GM12878 (cell line): Measurements from ENCODE around the gene ATP6V0E1.

Experiments
- BCLAF1 ChIP-seq: fragments of 450-650 bp; IDR thresholded peaks from 2 replicates; pipeline ENCODE4 v1.6.1; 2017; ENCODE audit warnings: antibody characterized with exemption, mild to moderate bottlenecking, moderate library complexity
- BHLHE40 ChIP-seq, 2 experiments: fragments of 450-650 bp in 1 of 2; IDR thresholded peaks; 2 replicates each; pipeline ENCODE4 v1.6.1; 2011 to 2017; ENCODE audit warnings: low read depth in 2 of 2, borderline replicate concordance in 1 of 2, improper control_type of control experiment in 1 of 2, low read length in 1 of 2, mild to moderate bottlenecking in 1 of 2
- CTCF ChIP-seq, 3 experiments: IDR thresholded peaks in 2 of 3; conservative IDR thresholded peaks in 1 of 3; 2 replicates each; pipeline ENCODE4 v1.5.1; 2011; ENCODE audit warnings: low read depth in 3 of 3, low read length in 3 of 3, mild to moderate bottlenecking in 3 of 3, control low read depth in 2 of 3, moderate library complexity in 2 of 3, inconsistent platforms in 1 of 3, mixed read lengths in 1 of 3; ENCODE audit not compliant: control insufficient read depth in 2 of 3, insufficient read depth in 1 of 3; ENCODE audit errors: extremely low read depth in 1 of 3
- E4F1 ChIP-seq: fragments of 450-650 bp; IDR thresholded peaks from 2 replicates; pipeline ENCODE4 v1.6.1; 2018; ENCODE audit warnings: borderline replicate concordance, mild to moderate bottlenecking; ENCODE audit not compliant: partially characterized antibody
- ESRRA ChIP-seq: IDR thresholded peaks from 2 replicates; pipeline ENCODE4 v1.6.1; 2012; ENCODE audit warnings: mild to moderate bottlenecking, low read length, improper control_type of control experiment
- EZH2 ChIP-seq: IDR thresholded peaks from 2 replicates; pipeline ENCODE4 v1.6.1; 2012; ENCODE audit warnings: low read depth, mild to moderate bottlenecking, control low read depth, inconsistent platforms, low read length, borderline replicate concordance; ENCODE audit not compliant: control insufficient read depth
- GATAD2B ChIP-seq: fragments of 450-650 bp; conservative IDR thresholded peaks from 2 replicates; pipeline ENCODE4 v1.6.1; 2017; ENCODE audit warnings: low read depth, mild to moderate bottlenecking, moderate library complexity
- KDM1A ChIP-seq: fragments of 200-600 bp; sonication (generic); IDR thresholded peaks from 2 replicates; pipeline ENCODE4 v1.6.1; 2016; ENCODE audit warnings: borderline replicate concordance
- MAX ChIP-seq: IDR thresholded peaks from 2 replicates; pipeline ENCODE4 v1.6.1; 2012; ENCODE audit warnings: low read depth, low read length, improper control_type of control experiment
- MEF2A ChIP-seq: IDR thresholded peaks from 2 replicates; pipeline ENCODE4 v1.6.1; 2011; ENCODE audit warnings: low read depth, mild to moderate bottlenecking, low read length, moderate library complexity; ENCODE audit not compliant: insufficient read depth
- PBX3 ChIP-seq: IDR thresholded peaks from 2 replicates; pipeline ENCODE4 v1.6.1; 2011; ENCODE audit warnings: mild to moderate bottlenecking, low read depth, low read length, moderate library complexity; ENCODE audit not compliant: insufficient replicate concordance
- POLR2AphosphoS5 ChIP-seq: IDR thresholded peaks from 2 replicates; pipeline ENCODE4 v1.6.1; 2011; ENCODE audit warnings: mild to moderate bottlenecking, low read length, inconsistent platforms
- RELA ChIP-seq: fragments of 450-650 bp; IDR thresholded peaks from 2 replicates; pipeline ENCODE4 v1.8.0; 2014; ENCODE audit warnings: borderline replicate concordance; ENCODE audit not compliant: partially characterized antibody
- STAT1 ChIP-seq: fragments of 450-650 bp; conservative IDR thresholded peaks from 2 replicates; pipeline ENCODE4 v1.6.1; 2014; ENCODE audit warnings: antibody characterized with exemption, mild to moderate bottlenecking

- TF ChIP-seq GATAD2B (no peak), BCLAF1 (no peak), ESRRA (no peak), BHLHE40 (IDR thresholded peaks at IDR 0.05; ENCODE audit: borderline replicate concordance in 1 of 2, low read depth in 2 of 2, low read length in 1 of 2) (no peak), CTCF (IDR thresholded peaks at IDR 0.05 in 2 of 3, conservative IDR thresholded peaks at IDR 0.05 in 1 of 3; ENCODE audit: control insufficient read depth in 2 of 3, extremely low read depth in 1 of 3, insufficient read depth in 1 of 3, low read depth in 3 of 3, low read length in 3 of 3) (no peak), STAT1 (no peak), POLR2AphosphoS5 (no peak), EZH2 (no peak), MEF2A (no peak), E4F1 (no peak), KDM1A (no peak), MAX (no peak), PBX3 (no peak), RELA (no peak)
Observed at GRCh38 chr5:172953776-172954675, 29.5 kb upstream of the ATP6V0E1 start.
